ENCODE measurements around the gene TTLL10.

DNA sequence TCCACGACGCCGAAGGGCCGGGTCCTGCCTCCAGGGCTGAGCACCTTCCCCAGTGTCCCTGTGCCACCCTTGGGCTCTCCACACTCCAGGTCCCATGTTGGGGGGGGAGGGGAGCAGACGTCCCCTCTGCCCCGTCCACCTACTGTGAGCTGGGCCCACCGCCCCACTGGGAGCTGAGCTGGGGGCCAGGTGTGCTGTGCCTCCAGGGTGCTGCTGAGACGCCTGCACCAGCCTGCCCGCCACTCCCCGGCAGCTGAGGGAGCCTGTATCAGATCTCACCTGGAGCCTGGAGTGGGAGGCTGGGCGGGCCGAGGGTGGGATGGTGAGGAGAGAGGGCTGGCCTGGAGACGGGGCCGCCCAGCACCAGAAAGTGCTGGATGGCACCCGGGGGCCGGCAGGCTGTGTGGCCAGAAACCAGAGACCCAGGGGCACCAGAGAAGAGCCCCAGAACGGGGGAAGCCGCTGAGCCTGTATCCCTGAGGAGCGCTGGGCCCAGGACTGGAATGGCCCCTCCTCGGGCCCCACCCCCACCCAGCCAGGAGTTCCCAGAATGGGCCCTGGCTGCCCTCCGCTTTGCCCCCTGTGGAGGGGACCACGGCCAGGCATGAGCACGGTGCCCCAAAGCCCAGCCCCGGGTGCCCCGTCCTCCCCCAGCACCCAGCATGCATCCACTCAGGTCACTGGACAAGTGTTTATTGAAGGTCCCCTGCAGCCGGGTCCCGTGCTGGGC, 29.3 kb downstream of the TTLL10 start:
- TF ChIP-seq, protein P1, sequence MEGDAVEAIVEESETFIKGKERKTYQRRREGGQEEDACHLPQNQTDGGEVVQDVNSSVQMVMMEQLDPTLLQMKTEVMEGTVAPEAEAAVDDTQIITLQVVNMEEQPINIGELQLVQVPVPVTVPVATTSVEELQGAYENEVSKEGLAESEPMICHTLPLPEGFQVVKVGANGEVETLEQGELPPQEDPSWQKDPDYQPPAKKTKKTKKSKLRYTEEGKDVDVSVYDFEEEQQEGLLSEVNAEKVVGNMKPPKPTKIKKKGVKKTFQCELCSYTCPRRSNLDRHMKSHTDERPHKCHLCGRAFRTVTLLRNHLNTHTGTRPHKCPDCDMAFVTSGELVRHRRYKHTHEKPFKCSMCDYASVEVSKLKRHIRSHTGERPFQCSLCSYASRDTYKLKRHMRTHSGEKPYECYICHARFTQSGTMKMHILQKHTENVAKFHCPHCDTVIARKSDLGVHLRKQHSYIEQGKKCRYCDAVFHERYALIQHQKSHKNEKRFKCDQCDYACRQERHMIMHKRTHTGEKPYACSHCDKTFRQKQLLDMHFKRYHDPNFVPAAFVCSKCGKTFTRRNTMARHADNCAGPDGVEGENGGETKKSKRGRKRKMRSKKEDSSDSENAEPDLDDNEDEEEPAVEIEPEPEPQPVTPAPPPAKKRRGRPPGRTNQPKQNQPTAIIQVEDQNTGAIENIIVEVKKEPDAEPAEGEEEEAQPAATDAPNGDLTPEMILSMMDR (conservative IDR thresholded peaks at IDR 0.05; ENCODE audit: low read depth in 2 of 2), result no peak
- TF ChIP-seq EZH2phosphoT487 (IDR thresholded peaks at IDR 0.05; ENCODE audit: unreplicated experiment) (no peak), POLR2AphosphoS5 (IDR thresholded peaks at IDR 0.05; ENCODE audit: low read depth) (no peak), ZNF331 (CRISPR knock-in tag; IDR thresholded peaks at IDR 0.05; ENCODE audit: low read depth) (no peak)

All from GM23338 (cell line).